HepG2 (cell line): Measurements from ENCODE around the gene PARP11.
"Not testable (repeated sequence)": the region's sequence is repeated elsewhere in the genome, so short reads cannot be mapped to it uniquely, and the experiment has no call there.

Experiments
- CEBPB ChIP-seq: IDR thresholded peaks from 2 replicates; pipeline ENCODE4 v1.6.1; 2011; ENCODE audit warnings: low read depth, low read length, improper control_type of control experiment, borderline replicate concordance
- CHCHD3 ChIP-seq: sonication (generic); formaldehyde crosslinking; IDR thresholded peaks from 2 replicates; pipeline ENCODE4 v1.8.0; 2022; ENCODE audit warnings: mild to moderate bottlenecking, missing genetic modification reagents, moderate library complexity
- FOXM1 ChIP-seq: sonication (generic); formaldehyde crosslinking; IDR thresholded peaks from 2 replicates; pipeline ENCODE4 v1.5.0; 2020; ENCODE audit warnings: missing genetic modification reagents
- HOXA5 ChIP-seq: sonication (generic); formaldehyde crosslinking; IDR thresholded peaks from 2 replicates; pipeline ENCODE4 v1.4.0; 2020; ENCODE audit warnings: missing genetic modification reagents
- HOXD1 ChIP-seq: sonication (generic); formaldehyde crosslinking; IDR thresholded peaks from 2 replicates; pipeline ENCODE4 v1.5.0; 2020; ENCODE audit warnings: missing genetic modification reagents
- TF ChIP-seq, protein P1 (sequence below), 2 experiments: IDR thresholded peaks; 2 replicates each; pipeline ENCODE4 v1.6.1; 2011 to 2012; ENCODE audit warnings: low read length in 2 of 2, borderline replicate concordance in 1 of 2, low read depth in 1 of 2, mild to moderate bottlenecking in 1 of 2, moderate library complexity in 1 of 2

DNA sequence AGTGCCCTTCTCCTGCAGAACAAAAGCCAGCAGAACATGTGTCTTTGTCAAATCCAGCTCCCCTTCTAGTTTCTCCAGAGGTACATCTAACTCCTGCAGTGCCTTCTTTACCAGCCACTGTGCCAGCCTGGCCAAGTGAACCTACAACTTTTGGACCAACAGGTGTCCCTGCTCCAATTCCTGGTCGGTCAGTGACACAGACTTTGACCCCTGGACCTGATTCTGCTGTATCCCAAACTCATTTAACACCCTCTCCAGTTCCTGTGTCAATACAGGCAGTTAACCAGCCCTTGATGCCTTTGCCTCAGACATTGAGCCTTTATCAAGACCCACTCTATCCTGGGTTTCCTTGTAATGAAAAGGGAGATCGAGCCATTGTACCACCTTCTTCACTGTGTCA is 32.4 kb downstream of the PARP11 start:
- not testable (repeated sequence) for TF ChIP-seq CEBPB; HOXD1 (CRISPR knock-in tag); FOXM1 (CRISPR knock-in tag); HOXA5 (CRISPR knock-in tag); CHCHD3 (CRISPR knock-in tag)
- TF ChIP-seq, protein P1, sequence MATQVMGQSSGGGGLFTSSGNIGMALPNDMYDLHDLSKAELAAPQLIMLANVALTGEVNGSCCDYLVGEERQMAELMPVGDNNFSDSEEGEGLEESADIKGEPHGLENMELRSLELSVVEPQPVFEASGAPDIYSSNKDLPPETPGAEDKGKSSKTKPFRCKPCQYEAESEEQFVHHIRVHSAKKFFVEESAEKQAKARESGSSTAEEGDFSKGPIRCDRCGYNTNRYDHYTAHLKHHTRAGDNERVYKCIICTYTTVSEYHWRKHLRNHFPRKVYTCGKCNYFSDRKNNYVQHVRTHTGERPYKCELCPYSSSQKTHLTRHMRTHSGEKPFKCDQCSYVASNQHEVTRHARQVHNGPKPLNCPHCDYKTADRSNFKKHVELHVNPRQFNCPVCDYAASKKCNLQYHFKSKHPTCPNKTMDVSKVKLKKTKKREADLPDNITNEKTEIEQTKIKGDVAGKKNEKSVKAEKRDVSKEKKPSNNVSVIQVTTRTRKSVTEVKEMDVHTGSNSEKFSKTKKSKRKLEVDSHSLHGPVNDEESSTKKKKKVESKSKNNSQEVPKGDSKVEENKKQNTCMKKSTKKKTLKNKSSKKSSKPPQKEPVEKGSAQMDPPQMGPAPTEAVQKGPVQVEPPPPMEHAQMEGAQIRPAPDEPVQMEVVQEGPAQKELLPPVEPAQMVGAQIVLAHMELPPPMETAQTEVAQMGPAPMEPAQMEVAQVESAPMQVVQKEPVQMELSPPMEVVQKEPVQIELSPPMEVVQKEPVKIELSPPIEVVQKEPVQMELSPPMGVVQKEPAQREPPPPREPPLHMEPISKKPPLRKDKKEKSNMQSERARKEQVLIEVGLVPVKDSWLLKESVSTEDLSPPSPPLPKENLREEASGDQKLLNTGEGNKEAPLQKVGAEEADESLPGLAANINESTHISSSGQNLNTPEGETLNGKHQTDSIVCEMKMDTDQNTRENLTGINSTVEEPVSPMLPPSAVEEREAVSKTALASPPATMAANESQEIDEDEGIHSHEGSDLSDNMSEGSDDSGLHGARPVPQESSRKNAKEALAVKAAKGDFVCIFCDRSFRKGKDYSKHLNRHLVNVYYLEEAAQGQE (IDR thresholded peaks at IDR 0.05; ENCODE audit: borderline replicate concordance in 1 of 2, low read depth in 1 of 2, low read length in 2 of 2) = not testable (repeated sequence)
